ENCODE measurements around the gene FSTL4. TPM values are rescaled to one million over a fixed set of nuclear protein-coding genes. Genes with fewer than 3 reads are reported as not detected.

Gene FSTL4
- total and polyA plus RNA-seq, 2 of the 13 experiments (the other 11 are each of a cell fraction or from before 2014, with no cell fraction given), result 2.1 to 3.0 TPM

DNA sequence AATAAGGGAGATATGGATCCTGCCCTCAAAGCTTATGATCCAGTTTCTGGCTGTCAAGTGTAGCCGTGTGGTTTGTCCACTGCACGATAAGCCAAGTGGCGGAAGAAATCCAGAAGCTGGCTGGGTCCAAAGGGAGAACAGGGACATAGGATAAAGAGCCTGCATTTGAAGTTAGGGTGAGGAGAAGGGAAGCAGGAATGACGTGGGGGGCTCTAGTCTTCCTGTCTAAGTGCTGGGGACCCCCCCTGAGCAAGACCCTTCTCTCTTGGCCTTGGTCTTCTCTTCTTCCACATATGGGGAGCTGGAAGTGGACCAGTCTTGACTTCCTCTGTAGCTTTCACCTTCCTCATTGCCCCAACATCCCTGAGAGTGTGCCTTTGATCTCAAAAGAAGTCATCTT lies 186.6 kb downstream of the FSTL4 start (continued):
- no peak for TF ChIP-seq ZNF501 (CRISPR knock-in tag; IDR thresholded peaks at IDR 0.05)
- TF ChIP-seq, protein P1, sequence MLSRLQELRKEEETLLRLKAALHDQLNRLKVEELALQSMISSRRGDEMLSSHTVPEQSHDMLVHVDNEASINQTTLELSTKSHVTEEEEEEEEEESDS (CRISPR knock-in tag; IDR thresholded peaks at IDR 0.05; ENCODE audit: borderline replicate concordance), result no peak
- no peak for TF ChIP-seq POLR2AphosphoS2 (IDR thresholded peaks at IDR 0.05; ENCODE audit: low read depth, low read length)

DNA sequence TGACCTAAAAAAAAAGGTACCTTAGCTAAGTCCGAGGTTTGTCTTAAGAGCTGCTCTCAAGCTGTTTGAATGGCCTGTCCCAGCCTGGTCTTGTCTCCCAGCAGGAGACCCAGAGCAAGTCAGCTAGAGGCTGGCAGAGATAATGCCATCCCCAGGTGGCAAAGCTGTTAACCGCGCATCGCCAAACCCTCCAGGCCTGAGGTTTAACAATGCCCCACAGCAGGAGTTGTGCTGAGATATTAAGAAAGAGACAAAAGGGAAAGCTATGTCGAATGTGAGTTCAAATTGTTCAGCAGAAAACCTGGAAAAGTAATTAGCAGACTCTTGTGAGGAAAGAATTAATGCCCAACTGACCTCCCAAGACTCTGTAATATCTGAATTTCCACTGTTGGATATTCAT lies 187.1 kb downstream of the FSTL4 start:
- WGBS (ENCODE audit: low lambda C conversion rate), result 56% methylated on average over 5 of the region's 5 CpGs
- no peaks in the 10 kb centered on the region for H3K9me3 ChIP-seq (ENCODE audit: low read length)
- no peak overlapping the region for H3K9ac ChIP-seq (ENCODE audit: insufficient read depth, low read depth, low read length)
- no peaks in the 10 kb centered on the region for H3K36me3 ChIP-seq (replicated peaks in 1 of 2; ENCODE audit: control insufficient read depth in 1 of 2, insufficient read depth in 2 of 2, low read length in 2 of 2)
- no TSS peak for BruUV-seq (replicated peaks)
- no peaks in the 10 kb centered on the region for H3K79me2 ChIP-seq (ENCODE audit: insufficient read depth, low read length)
- intact Hi-C loops (cut with micrococcal nuclease; ENCODE audit: unreplicated experiment), result no loop called here
- peaks cover 9% of the 10 kb centered on the region; the same call in 1 of the 2 replicates for H3K4me1 ChIP-seq (ENCODE audit: insufficient read depth, low read length)
- CTCF ChIA-PET (ENCODE audit: low intra/inter-chr PET ratio, low total read pairs), result no interaction called here
- no peaks in the 10 kb centered on the region for H4K20me1 ChIP-seq (ENCODE audit: insufficient read depth, low read length)
- peaks cover 2 to 36% of the 10 kb centered on the region in 2 experiments; a peak in 4 of 5 replicates for H3K27me3 ChIP-seq (ENCODE audit: control insufficient read depth in 1 of 2, insufficient read depth in 2 of 2, low read length in 2 of 2)
- no peak overlapping the region for H3K4me2 ChIP-seq (ENCODE audit: low read depth, low read length)
- H3K4me3 ChIP-seq (replicated peaks in 1 of 3; ENCODE audit: insufficient read depth in 1 of 3, low read depth in 2 of 3, low read length in 3 of 3), result no peak overlapping the region
- H3K27ac ChIP-seq (ENCODE audit: extremely low read length, insufficient read depth, low read length), result no peak overlapping the region
- in situ Hi-C loops (cut with HindIII; ENCODE audit: extremely low pct_ligation_motif_present, low pct_unique_long_range_greater_than_20kb), result loop anchor here (10.0 kb wide), 1 partner anchor 520 kb away; no protein-coding TSS in a partner anchor
- H2AFZ ChIP-seq (ENCODE audit: low read length), result no peak overlapping the region
- POLR2A ChIA-PET, result no interaction called here
- no peak for FAIRE-seq
- DNase-seq (ENCODE audit: low spot score), result no peak
- ATAC-seq, result no peak
- TF ChIP-seq NAIF1 (CRISPR knock-in tag; IDR thresholded peaks at IDR 0.05; ENCODE audit: borderline replicate concordance) (no peak), POGZ (CRISPR knock-in tag; IDR thresholded peaks at IDR 0.05) (no peak), JARID2 (CRISPR knock-in tag; IDR thresholded peaks at IDR 0.05; ENCODE audit: insufficient replicate concordance) (no peak), HNRNPLL (IDR thresholded peaks at IDR 0.05; ENCODE audit: low read depth, low read length, poor library complexity, severe bottlenecking) (no peak), NCOA5 (CRISPR knock-in tag; IDR thresholded peaks at IDR 0.05) (no peak), SSRP1 (CRISPR knock-in tag; IDR thresholded peaks at IDR 0.05) (no peak), ELF1 (CRISPR knock-in tag; IDR thresholded peaks at IDR 0.05) (no peak), ZNF235 (CRISPR knock-in tag; IDR thresholded peaks at IDR 0.05; ENCODE audit: borderline replicate concordance) (no peak), ZNF556 (CRISPR knock-in tag; IDR thresholded peaks at IDR 0.05; ENCODE audit: borderline replicate concordance) (no peak), DR1 (CRISPR knock-in tag; IDR thresholded peaks at IDR 0.05) (no peak), ZNF768 (CRISPR knock-in tag; IDR thresholded peaks at IDR 0.05) (no peak), ZSCAN21 (CRISPR knock-in tag; IDR thresholded peaks at IDR 0.05; ENCODE audit: borderline replicate concordance) (no peak), ZNF7 (CRISPR knock-in tag; IDR thresholded peaks at IDR 0.05) (no peak), ZMYM3 (CRISPR knock-in tag; IDR thresholded peaks at IDR 0.05) (no peak)
- TF ChIP-seq, protein P2, sequence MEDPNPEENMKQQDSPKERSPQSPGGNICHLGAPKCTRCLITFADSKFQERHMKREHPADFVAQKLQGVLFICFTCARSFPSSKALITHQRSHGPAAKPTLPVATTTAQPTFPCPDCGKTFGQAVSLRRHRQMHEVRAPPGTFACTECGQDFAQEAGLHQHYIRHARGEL (CRISPR knock-in tag; IDR thresholded peaks at IDR 0.05), result no peak
- TF ChIP-seq, protein P3, sequence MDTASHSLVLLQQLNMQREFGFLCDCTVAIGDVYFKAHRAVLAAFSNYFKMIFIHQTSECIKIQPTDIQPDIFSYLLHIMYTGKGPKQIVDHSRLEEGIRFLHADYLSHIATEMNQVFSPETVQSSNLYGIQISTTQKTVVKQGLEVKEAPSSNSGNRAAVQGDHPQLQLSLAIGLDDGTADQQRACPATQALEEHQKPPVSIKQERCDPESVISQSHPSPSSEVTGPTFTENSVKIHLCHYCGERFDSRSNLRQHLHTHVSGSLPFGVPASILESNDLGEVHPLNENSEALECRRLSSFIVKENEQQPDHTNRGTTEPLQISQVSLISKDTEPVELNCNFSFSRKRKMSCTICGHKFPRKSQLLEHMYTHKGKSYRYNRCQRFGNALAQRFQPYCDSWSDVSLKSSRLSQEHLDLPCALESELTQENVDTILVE (CRISPR knock-in tag; IDR thresholded peaks at IDR 0.05), result no peak
- TF ChIP-seq, protein P4, sequence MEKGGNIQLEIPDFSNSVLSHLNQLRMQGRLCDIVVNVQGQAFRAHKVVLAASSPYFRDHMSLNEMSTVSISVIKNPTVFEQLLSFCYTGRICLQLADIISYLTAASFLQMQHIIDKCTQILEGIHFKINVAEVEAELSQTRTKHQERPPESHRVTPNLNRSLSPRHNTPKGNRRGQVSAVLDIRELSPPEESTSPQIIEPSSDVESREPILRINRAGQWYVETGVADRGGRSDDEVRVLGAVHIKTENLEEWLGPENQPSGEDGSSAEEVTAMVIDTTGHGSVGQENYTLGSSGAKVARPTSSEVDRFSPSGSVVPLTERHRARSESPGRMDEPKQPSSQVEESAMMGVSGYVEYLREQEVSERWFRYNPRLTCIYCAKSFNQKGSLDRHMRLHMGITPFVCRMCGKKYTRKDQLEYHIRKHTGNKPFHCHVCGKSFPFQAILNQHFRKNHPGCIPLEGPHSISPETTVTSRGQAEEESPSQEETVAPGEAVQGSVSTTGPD (CRISPR knock-in tag; IDR thresholded peaks at IDR 0.05), result no peak

All from HepG2 (cell line).